HG02885 (cell line): Measurements from ENCODE around the gene COTL1.
"Not testable (repeated sequence)": the region's sequence is repeated elsewhere in the genome, so short reads cannot be mapped to it uniquely, and the experiment has no call there.

Source experiments
- ATAC-seq: cut with Tn5 transposase; IDR thresholded peaks from one replicate; pipeline ENCODE4 v1.9.1; 2021; ENCODE audit warnings: mild to moderate bottlenecking; ENCODE audit not compliant: unreplicated experiment, poor library complexity

COTL1 gene

DNA sequence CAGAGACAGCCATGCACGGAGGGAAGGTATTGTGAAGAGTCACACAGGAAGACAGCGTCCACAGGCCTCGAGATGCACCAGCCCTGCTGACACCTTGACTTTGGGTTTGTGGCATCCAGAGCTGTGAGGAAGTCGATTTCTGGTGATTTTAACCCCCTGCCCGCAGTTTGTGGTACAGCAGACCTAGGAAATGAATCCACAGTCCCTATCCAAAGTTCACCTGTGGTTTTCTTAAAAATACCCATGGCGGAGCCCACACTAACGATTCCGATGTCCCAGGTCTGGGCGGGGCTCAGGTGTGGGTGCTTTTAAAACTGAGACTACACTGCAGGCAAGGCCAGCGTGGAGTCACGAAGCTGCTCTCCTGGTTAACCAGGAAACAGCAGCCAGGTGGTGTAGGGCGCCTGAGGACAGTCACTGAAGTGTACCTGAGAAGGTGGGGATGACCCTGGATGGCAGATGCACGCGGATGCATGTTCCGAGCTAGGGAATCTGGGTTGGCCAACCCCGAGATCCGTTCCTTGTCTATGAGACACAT is 99.0 kb downstream of the COTL1 start:
- no peak for ATAC-seq

DNA sequence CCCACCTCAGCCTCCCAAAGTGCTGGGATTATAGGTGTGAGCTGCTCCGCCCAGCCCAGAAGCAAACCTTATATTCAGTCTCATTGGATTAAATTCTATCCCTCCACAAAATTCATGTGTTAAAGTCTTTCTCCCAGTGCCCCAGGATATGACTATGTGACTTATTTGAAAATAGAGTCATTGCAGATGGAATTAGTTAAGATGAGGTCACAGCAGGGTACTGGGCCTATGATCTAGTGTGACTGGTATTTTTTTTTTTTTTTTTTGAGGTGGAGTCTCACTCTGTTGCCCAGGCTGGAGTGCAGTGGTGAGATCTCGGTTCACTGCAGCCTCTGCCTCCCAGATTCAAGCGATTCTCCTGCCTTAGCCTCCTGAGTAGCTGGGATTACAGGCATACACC is 99.7 kb downstream of the COTL1 start:
- not testable (repeated sequence) for ATAC-seq

- ATAC-seq, result no peak
These were observed 100.5 kb downstream of the COTL1 start for GRCh38 chr16:84517366-84517765.
